ENCODE data around the gene TRIM37.

DNA sequence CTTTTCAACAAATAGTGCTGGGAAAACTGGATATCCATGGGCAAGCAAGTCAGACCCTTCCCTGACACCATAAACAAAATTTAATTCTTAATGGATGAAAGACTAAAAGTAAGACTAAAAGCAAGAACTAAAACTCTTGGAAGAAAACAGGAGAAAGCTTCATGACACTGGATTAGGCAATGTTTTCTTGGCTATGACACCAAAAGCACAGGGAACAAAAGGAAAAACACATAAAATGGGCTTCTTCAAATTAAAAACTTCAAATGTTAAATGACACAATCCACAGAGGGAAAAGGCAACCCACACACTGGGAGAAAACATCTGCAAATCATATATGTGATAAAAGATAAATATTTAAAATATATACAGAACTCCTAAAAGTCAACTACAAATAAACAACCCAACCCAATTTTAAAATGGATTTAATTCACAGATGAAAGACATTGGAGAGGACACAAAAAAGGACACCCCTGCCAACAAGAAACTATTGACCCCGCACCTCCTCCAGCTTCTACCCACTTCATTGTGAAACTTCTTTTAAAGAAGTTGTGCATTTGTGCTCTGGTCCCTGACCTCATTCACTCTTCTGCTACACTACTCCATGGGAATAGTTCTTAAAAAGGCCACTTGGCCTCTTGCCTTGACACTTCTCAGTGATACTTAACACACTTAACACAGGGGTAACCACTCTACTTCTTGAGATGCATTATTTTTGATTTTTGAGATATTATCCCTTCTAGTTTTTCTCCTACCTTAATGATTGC, 80.3 kb downstream of the TRIM37 start:
- TF ChIP-seq CTCF (IDR thresholded peaks at IDR 0.05; ENCODE audit: insufficient read depth, low read depth, low read length) (no peak), EZH2 (IDR thresholded peaks at IDR 0.05; ENCODE audit: insufficient read depth, low read length) (no peak)

All from astrocyte (in vitro differentiated cells and primary cell).